Neural cell (in vitro differentiated cells): ENCODE measurements around the gene GRB7.

Experiments
- CTCF ChIP-seq: fragments of 450-650 bp; IDR thresholded peaks from 2 replicates; pipeline ENCODE4 v1.5.1; 2014; ENCODE audit warnings: antibody characterized with exemption, mild to moderate bottlenecking, moderate library complexity; ENCODE audit not compliant: poor library complexity, severe bottlenecking
- EP300 ChIP-seq: fragments of 450-650 bp; conservative IDR thresholded peaks from 2 replicates; pipeline ENCODE4 v1.6.1; 2014; ENCODE audit warnings: antibody characterized with exemption, mild to moderate bottlenecking, moderate library complexity; ENCODE audit not compliant: poor library complexity, severe bottlenecking
- EZH2 ChIP-seq: fragments of 200-600, 300-800 bp; shearing (Covaris generic), sonication (generic); IDR thresholded peaks from 2 replicates; pipeline ENCODE4 v1.6.1; 2014; ENCODE audit warnings: antibody characterized with exemption, low read length, borderline replicate concordance, mild to moderate bottlenecking; ENCODE audit not compliant: insufficient read depth, poor library complexity, severe bottlenecking
- MXI1 ChIP-seq: fragments of 450-650 bp; conservative IDR thresholded peaks from 2 replicates; pipeline ENCODE4 v1.6.1; 2014; ENCODE audit warnings: antibody characterized with exemption, mild to moderate bottlenecking; ENCODE audit not compliant: poor library complexity, severe bottlenecking
- POLR2AphosphoS5 ChIP-seq: IDR thresholded peaks from 2 replicates; pipeline ENCODE4 v1.6.1; 2012
- REST ChIP-seq: IDR thresholded peaks from 2 replicates; pipeline ENCODE4 v1.6.1; 2012; ENCODE audit warnings: borderline replicate concordance
- SMC3 ChIP-seq: fragments of 450-650 bp; conservative IDR thresholded peaks from 2 replicates; pipeline ENCODE4 v1.6.1; 2014; ENCODE audit warnings: antibody characterized with exemption, mild to moderate bottlenecking, moderate library complexity; ENCODE audit not compliant: poor library complexity
- TAF1 ChIP-seq: IDR thresholded peaks from 2 replicates; pipeline ENCODE4 v1.6.1; 2012; ENCODE audit warnings: low read depth

- TF ChIP-seq CTCF (no peak), SMC3 (no peak), REST (no peak), EZH2 (no peak), EP300 (no peak), POLR2AphosphoS5 (no peak), TAF1 (no peak), MXI1 (no peak)
These were observed 49.3 kb downstream of the GRB7 start for GRCh38 chr17:39787041-39787440.
